Myometrial cell (primary cell): Measurements from ENCODE around the gene ACMSD. TPM values are rescaled to one million over a fixed set of nuclear protein-coding genes. Genes with fewer than 3 reads are reported as not detected.

Experiments
- total RNA-seq: library from RNA; depleted of rRNA; stranded (reverse); fragments of >200 nt; gene quantifications from 2 replicates; pipeline ENCODE4 v1.2.3, GENCODE V29; 2015

The ACMSD gene
- total RNA-seq: not detected in 2 replicates

GRCh38 chr2:134838143-134838620, at the start of gene ACMSD:
Gene ACMSD (plus strand): TSS chr2:134838616. CDS start chr2:134838683, 67 bp downstream.

GRCh38 chr2:134918526-134919340, 80.3 kb downstream of the ACMSD start, which contains the start of gene CCNT2:
Gene CCNT2 (plus strand): TSS chr2:134918822. CDS start chr2:134918855, 33 bp downstream.

Other genes starting within 250 kb of the ACMSD start
- gene TMEM163, start 119.6 kb upstream of the ACMSD start, total RNA-seq: not detected in 2 replicates
- 9.0 and 10.4 TPM in 2 replicates for gene CCNT2, start 80.2 kb downstream of the ACMSD start, total RNA-seq
- gene MAP3K19, start 208.8 kb downstream of the ACMSD start, total RNA-seq: not detected in 2 replicates
- gene RAB3GAP1, start 213.7 kb downstream of the ACMSD start, total RNA-seq: 32.6 and 38.1 TPM in 2 replicates